ENCODE data around the gene NSMCE1. TPM values are rescaled to one million over a fixed set of nuclear protein-coding genes. Genes with fewer than 3 reads are reported as not detected.
A peak's percentile ranks its signal among the peaks of the same experiment; 100 is the strongest.

Gene NSMCE1, protein sequence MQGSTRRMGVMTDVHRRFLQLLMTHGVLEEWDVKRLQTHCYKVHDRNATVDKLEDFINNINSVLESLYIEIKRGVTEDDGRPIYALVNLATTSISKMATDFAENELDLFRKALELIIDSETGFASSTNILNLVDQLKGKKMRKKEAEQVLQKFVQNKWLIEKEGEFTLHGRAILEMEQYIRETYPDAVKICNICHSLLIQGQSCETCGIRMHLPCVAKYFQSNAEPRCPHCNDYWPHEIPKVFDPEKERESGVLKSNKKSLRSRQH
- 39.5 TPM for total RNA-seq

DNA sequence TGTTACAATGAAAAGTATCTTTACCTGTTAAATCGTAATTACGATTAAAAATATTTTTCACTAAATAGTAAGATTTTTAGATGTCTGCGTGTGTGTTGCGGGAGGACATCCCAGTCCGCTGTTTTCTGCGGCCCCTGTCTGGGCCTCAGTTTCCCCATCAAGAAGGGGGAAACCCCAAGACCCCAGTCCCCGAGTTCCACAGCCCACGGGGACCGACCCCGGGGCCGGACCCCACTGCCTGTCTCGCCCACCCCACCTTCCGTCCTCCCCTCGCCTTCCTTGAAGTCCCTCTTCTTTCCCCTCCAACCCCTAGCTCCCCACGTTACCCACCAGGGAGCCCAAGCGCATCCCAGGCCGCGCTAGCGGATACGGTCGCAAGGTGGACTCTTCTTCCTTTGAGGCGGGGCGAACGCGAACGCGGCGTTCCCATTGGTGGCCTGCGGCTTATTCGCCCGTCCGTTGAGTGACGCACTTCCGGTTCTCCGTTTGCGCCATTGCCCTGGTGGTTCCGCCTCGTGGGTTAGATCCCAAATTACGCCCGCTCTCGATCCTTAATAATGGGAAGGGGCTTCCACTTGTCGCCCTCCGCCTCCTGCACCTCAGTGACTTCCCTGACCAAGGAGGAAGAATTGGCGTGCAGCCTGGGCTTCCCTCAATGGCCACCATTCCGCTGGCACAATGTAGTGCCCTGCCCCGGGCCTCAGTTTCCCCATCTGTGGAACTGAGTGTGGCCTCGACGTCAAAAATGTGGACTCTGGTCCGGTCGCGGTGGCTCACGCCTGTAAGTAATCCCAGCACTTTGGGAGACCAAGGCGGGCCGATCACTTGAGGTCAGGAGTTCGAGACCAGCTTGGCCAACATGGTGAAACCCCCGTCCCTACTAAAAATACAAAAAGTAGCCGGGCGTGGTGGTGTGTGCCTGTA, at the start of gene NSMCE1:
TSS of gene NSMCE1 (minus strand) at position 397 of the 924 bp plus-strand sequence. CDS start 11,202 bp downstream, outside the sequence.
- DNase-seq (ENCODE audit: low spot score), result peak; percentile 99
- intact Hi-C loops (cut with DNase I), result no loop called here
- peak; percentile 100 for ATAC-seq

DNA sequence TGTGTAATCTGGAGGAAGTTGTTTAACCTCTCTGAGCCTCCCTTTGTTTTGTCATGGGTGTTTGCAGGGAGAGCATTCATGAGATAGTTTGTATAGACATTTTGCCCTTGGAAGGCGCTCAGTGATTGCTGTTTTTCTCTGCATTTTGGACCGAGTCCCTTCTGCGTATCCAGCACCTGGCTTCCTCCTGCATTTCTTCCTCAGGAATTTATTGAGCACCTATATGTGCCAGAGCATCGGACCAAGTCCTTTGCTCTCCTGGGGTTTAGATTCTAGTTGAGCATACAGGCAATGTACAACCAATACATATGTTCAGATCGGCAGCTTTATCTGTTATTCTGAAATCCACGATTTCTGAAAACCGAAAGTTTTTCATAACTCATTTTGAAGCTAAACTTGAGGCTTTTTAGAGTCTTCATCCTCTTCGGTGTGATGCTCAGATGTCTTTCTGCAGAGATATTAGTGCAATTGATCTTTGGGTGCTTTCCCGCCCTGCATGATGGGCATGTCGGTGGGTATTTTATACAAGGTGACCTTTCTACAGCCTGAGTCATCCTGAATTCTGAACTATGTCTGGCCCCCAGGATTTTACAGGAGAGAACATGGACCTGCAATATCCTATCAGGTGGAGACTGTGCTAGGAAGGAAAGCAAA, 49.3 kb upstream of the NSMCE1 start:
- no peak for ATAC-seq
- intact Hi-C loops (cut with DNase I), result no loop called here
- DNase-seq (ENCODE audit: low spot score), result peak; percentile 30

GRCh38 chr16:27317320-27317719, 48.7 kb upstream of the NSMCE1 start:
- DNase-seq (ENCODE audit: low spot score) (peak; percentile 25), ATAC-seq (no peak)
- intact Hi-C loops (cut with DNase I), result no loop called here

GRCh38 chr16:27316038-27316680, 47.6 kb upstream of the NSMCE1 start:
- intact Hi-C loops (cut with DNase I), result no loop called here
- ATAC-seq (no peak), DNase-seq (ENCODE audit: low spot score) (peak; percentile 33)

DNA sequence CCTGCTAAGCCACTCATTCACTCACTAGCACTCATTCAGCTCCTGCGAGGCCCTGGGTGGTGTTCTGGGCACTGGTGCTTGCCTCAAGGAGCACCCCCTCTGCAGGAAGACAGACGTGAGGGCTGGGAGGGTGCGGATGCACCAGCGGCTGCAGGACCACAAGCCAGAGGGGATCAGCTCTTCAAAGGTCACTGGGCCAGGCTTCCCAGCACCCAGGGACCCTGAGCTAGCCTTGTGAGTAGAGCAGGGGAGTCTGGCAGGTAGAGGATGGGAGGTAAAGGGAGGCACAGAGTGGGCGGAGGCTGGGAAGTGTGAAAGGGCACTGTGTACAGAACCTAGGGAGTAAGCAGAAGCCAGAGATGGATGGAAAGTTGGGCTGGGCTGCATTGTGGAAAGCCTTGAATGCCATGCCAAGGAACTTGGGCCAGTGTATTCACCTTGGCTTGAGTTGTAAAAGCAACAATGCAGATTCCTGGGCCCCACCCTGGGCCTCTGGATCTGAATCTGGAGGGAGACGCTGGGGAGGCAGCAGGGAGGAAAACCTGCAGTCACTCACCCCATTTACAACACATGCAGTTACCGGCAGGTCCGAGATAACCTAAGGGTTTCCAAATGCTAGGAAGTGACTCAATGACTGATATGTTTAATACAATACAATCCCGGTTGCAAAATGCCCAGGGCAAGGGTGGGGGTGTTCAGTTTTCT, 46.9 kb upstream of the NSMCE1 start:
- peak; percentile 11 for ATAC-seq

DNA sequence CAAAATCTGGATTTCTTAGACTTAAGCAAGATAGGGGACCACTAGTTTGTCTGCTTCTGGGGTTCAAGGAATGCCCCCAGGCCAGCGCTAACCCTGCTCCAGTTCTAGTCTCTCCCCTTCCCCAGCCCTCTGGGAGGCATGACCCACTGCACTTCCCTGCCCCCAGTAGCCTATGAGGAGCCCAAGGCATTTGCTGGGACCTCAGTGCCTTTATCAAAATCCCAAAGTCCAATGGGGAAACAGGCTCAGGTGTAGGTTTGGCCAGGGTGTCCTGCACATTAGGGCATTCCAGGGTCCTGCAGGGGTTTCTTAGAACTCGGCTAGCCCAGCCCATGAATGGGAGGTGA, 46.4 kb upstream of the NSMCE1 start:
- DNase-seq (ENCODE audit: low spot score) (peak; percentile 54), ATAC-seq (peak; percentile 2)
- intact Hi-C loops (cut with DNase I), result no loop called here

More for the DNA sequence above, 46.9 kb upstream of the NSMCE1 start:
- intact Hi-C loops (cut with DNase I), result no loop called here
- peak; percentile 59 for DNase-seq (ENCODE audit: low spot score)

- intact Hi-C loops (cut with DNase I), result no loop called here
- ATAC-seq, result peak; percentile 58
- peak; percentile 65 for DNase-seq (ENCODE audit: low spot score)
Observed at GRCh38 chr16:27314161-27314723, 45.7 kb upstream of the NSMCE1 start.

- intact Hi-C loops (cut with DNase I), result no loop called here
- ATAC-seq (peak; percentile 52), DNase-seq (ENCODE audit: low spot score) (peak; percentile 80)
Observed at GRCh38 chr16:27313422-27314160, 45.0 kb upstream of the NSMCE1 start, which contains the start of gene IL4R. TSS of gene IL4R (plus strand) at chr16:27313974. CDS start at chr16:27340204, 26,230 bp downstream.

GRCh38 chr16:27312580-27313421, 44.2 kb upstream of the NSMCE1 start:
- peak; percentile 42 for DNase-seq (ENCODE audit: low spot score)
- ATAC-seq, result no peak
- intact Hi-C loops (cut with DNase I), result no loop called here

DNA sequence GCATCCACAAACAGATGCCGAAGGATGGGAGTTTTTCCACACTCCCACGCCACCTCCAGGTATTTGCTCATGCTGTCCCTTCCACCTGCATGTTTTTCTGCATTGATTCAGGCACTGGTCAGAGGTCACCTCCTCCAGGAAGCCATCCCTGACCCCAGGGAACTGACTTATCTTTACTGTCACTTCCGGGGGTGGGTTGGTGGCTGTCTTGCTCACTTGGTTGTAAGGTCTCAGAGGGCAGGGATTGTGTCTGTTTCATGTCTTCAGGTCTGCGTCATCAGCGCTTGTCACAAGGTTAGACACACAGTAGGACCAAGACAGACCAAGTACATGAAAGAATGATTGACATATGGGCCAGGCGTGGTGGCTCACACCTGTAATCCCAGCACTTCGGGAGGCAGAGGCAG, 43.3 kb upstream of the NSMCE1 start:
- ATAC-seq, result no peak
- no peak for DNase-seq (ENCODE audit: low spot score)
- intact Hi-C loops (cut with DNase I), result no loop called here

GRCh38 chr16:27311448-27311830, 42.9 kb upstream of the NSMCE1 start:
- ATAC-seq, result no peak
- intact Hi-C loops (cut with DNase I), result no loop called here
- no peak for DNase-seq (ENCODE audit: low spot score)

GRCh38 chr16:27310576-27311447, 42.2 kb upstream of the NSMCE1 start:
- ATAC-seq, result no peak
- intact Hi-C loops (cut with DNase I), result no loop called here
- peak; percentile 6 for DNase-seq (ENCODE audit: low spot score)

GRCh38 chr16:27308792-27309191, 40.2 kb upstream of the NSMCE1 start:
- DNase-seq (ENCODE audit: low spot score) (no peak), ATAC-seq (no peak)
- intact Hi-C loops (cut with DNase I), result no loop called here

DNA sequence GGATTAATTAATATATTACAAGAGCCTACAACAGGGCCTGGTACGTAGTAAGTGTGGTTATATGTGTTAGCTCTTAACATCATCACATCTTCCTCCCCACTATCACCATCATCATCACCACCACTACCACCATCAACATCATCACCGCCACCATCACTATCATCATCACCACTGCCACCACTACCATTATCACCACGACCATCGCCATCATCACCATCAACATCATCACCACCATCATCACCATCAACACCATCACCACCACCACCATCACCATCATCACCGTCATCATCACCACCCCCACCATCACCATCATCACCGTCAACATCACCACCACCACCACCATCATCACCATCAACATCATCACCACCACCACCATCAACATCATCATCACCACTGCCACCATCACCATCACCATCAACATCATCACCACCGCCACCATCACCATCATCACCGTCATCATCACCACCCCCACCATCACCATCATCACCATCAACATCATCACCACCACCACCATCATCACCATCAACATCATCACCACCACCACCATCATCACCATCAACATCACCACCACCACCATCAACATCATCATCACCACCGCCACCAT, 37.4 kb upstream of the NSMCE1 start:
- no peak for ATAC-seq
- intact Hi-C loops (cut with DNase I), result no loop called here
- DNase-seq (ENCODE audit: low spot score), result peak; percentile 8

Data from sciatic nerve (tissue), 2 donors.